Medulla oblongata (tissue), 1 donor: ENCODE data around the gene GRIP1.

Experiments used
- DNase-seq: peaks from one replicate; pipeline ENCODE4 v3.0.0-alpha.2; 2015; ENCODE audit errors: extremely low spot score

Gene GRIP1

DNA sequence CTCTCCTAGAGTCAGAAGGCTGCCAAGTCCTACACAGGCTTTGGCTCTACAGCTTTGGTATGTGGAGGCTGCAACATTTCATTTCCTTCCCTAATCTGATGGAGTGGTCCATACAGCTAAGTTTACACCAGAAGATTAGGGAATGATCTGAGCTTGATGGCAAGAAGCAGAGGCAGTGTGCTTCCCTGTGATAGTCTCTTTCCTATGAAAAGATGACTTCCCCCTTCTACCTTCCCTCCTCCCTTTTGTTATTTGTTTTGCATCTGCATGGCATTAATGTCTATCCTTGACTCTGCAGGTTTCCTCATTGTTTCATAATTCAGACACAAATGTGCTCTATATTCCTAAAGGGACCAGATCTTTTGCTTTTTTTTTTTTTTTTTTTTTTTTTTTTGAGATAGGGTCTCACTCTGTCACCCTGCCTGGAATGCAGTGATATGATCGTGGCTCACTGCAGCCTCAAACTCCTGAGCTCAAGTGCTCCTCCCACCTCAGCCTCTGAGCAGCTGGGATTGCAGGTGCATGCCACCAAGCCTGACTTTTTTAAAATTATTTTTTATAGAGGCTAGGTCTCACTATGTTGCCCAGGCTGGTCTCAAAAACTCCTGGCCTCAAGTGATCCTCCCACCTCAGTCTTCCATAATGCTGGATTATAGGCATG is 76.3 kb downstream of the GRIP1 start:
- no peak for DNase-seq

DNA sequence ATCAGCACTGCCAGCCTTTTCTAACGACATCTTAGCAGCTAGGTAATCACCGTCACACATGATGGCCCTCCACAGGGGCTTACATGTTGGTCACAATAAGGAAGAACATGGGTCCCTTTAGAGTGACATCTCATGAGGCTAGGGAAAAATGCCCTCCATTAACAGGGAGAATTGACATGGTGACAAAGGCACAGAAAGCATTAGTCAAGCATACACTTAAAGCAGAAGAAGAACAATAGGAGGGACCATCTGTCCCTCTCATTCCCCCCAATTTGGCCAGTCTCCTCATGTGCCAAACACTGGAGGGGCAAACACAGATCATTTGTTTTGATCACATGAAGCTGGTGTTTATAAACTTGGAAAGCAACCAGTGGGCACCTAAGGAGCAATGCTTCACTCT is 78.0 kb downstream of the GRIP1 start:
- DNase-seq, result no peak

DNA sequence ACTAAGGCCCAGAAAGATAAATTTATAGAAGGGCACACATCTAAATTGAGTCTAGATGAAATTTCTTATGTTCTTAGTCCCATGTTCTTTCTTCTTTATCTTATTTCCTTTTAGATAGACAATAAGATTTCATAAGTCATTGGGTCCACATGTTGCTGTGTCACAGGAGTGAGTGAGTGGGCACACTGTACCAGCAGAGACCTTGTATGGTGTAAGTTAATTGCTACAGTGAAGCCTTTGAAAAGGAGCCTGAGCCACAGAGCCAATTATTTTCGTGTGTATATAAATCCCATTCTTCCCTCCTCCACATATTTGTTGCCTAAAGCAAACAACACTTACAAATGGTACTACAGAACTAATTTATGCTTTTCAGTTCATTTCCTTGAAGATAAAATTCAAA is 79.1 kb downstream of the GRIP1 start:
- no peak for DNase-seq

DNA sequence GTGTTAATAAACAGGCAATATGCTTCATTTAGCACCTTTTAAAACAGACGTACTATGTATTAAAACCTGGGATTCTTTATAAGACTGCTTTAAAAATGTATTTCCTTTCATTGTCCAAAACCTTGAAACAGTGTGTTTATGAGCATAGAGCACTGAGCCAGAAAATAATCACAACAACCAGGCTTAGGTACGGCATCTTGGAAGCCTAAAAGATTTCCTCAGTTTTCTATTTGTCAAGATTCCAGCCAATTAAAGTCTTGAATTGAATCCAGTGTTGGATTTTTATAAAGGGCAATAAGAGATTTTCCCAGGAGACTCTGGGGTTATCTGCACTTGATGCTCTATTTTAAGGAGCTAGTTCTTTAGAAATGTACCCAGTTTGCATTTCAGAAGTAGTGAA is 80.3 kb downstream of the GRIP1 start:
- DNase-seq, result no peak

DNA sequence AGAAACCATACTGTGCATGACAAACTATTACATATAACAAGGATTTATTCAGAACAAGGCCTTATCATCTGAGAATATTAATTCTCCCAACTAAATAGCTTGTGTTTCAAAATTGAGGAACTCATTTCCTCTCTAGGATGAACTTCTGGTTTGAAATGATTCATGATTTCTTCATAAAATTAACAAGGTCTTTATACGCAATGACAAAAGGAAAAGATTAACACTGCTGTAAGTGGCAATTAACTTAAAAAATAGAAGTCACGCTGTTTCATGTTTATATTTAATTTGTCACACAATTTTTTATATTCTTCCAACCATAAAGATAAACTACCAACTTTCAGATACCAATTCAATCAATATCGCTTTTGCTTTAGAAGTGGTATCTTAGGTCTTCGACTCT is 80.8 kb downstream of the GRIP1 start:
- no peak for DNase-seq

DNA sequence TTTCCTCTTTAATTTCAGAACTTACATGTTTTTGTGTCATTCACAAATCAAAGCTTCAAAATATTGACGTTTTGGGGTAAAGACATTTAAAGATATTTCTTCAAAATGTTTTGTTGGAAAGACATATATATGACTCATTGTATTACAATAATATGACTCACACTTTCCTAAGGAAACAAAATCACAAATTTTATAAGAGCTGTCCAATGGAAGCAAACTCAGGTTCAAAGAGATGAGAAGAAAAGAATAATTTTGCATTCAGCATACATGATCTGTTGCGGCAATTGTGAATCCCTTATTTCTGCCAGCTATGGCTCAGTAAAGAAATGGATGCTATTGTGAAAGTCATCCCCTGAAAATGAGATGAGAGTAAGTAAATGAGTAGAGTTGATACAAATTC is 82.7 kb downstream of the GRIP1 start:
- no peak for DNase-seq

DNA sequence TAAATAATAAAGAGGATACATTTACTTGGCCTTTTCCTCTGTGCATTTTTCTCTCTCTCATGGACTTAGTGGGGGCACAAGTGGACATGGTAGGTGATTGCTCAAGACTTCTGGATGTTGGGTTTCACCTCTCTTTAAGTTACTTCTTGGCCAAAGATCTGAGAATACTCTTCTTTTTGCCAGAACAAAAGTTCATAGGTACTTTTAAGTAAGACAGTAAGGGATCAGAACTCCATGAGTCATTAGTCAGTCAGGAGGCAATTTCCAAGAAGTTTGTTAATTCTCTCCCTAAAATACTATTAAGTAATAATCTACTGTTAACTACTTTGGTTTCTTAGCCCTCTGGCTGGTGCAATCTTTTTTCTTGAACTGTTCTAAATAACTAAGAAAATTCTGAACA is 84.2 kb downstream of the GRIP1 start:
- no peak for DNase-seq

DNA sequence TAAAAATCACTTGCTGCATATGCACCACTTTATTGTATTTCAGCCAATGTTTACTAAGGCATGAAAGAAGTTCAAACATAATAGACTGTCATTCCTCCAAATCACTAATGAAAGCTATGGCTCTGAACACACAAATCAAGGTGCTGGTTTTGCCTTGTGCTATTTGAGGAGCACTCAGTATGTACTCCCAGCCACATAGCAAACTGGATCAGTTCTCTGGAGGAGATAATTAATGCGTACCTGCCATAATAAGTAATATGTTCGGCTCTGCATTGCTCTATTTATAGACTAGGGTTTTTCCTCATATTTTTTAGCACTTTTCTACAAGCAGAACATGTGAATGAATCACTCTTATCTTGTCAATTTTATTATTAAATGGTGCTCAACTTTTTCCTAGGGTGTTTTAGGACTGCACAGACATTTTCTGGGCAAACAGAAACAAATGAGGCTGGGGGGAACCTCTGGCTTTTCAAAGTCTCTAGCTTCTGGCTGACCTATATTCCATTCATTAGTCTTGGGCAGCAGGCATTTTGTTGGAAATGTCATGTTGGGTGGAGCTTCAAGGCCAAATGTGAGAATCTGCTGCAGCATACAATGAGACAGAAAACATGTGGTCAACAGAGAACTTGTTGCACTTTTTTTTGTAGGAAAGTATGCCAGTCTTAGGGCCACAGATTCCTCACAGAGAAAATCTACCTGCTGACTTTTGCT is 88.4 kb downstream of the GRIP1 start:
- no peak for DNase-seq

DNA sequence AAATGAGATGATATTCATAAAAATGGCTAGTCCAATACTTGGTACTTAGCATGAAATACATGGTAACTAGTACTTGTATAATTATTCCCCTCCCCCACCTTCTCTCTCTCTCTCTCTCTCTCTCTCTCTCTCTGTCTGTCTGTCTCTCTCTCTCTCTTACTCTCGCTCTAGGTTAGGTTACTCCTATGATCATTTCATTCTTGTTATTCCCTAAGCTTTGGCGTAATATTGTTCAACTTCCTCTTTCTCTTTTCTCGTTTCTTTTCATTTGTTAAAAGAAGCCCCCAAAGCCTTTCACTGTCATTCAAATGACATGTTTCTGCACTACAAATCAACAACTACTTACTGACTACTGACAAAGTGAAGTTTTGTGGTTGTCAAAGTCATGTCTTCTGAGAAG is 89.8 kb downstream of the GRIP1 start:
- DNase-seq, result no peak

DNA sequence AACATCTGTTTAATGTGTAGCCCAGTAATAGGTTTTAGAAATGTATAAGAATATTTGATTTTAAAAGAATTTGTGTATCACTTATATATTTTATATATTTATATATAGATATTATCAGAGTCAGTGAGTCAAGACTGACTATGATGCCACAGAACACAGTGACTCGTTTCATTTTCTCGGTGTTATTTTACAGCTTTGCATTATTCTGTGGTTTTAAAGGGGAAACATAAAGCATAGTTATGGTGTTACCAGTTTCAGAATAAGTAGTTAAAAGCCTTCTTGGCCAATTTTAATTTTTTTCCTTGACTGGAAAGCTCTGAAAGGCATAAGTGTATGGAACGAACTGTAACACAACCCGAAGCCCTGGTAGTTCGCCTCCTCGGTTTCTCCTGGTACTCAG is 91.0 kb downstream of the GRIP1 start:
- DNase-seq, result no peak

DNA sequence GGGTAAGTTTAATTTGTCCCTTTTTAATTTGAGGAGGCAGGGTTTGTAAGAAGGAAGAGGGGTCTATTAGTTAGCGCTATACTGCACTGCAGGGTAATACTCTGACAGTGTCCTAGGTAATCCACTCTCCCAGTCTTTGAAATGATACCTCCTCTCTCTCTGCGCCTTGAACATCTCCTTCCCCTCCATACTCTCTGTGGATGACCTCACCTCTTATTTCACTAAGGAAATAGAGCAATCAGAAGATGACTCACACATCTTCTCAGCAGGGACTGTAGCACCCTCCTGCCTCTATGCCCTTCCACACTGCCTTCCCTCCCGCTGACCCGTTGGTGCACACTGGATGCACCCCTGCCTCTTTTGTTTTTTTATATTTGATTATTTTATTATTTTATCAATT is 94.2 kb downstream of the GRIP1 start:
- DNase-seq, result no peak

DNA sequence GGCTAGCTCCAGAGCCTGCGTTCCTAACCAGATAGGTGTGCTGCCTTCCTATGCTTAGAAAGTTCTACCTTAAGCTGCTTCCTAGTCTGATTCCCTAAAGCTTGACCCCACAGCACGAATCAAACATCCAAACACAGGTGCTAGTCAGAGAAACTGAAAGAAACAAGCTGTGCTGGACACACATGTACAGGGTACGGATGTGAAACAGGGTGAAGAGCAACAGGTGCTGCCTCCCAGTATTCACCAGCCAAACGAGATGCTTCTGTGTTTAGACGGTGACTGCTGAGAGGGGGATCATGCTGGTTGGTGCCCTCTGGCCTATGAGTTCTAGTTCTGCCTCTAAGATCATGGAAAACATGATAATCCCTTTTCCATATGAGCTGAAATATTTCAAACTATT is 105.3 kb downstream of the GRIP1 start:
- no peak for DNase-seq

DNA sequence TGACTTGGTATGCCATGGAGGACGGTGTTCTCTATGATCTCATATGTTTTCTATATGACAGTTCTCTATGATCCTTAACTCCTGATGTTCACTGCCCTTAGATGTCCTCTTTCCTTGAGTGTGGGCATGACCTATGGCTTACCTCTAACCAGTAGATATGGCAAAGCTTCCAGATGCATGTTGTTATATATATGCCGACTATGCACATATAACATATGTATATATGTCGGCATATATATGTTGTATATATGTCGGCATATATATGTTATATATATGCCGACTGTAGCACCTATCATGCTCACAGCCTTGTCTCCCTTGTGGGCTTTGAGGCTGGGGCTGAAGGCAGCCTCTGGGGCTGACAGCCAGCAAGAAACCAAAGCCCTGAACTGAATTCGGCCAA is 106.0 kb downstream of the GRIP1 start:
- DNase-seq, result no peak

DNA sequence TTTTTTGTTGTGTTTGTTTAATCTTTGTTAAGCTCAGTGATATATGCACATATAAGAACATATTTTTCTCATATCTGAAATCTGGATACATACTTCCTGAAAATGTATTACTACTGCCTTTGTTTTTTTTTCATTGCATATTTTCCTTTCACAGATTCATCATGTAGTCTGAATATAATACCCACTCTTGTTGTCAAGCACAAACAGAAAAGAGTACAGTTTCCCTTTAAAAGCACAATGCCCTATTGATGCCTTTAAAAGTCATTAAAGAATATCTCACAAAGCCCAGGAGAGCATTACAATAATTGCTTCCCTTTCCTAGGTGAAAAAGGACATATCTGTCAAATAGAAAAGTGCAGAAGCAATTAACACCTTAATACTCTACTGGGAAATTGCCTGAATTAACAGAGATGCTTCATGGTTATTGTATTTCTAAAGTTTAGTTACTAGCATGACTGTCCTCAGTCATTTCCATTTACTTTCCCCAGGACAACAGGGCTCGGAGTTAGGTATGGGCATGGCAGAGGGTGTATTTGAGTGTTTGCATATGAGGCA is 107.4 kb downstream of the GRIP1 start:
- DNase-seq, result peak; percentile 35

DNA sequence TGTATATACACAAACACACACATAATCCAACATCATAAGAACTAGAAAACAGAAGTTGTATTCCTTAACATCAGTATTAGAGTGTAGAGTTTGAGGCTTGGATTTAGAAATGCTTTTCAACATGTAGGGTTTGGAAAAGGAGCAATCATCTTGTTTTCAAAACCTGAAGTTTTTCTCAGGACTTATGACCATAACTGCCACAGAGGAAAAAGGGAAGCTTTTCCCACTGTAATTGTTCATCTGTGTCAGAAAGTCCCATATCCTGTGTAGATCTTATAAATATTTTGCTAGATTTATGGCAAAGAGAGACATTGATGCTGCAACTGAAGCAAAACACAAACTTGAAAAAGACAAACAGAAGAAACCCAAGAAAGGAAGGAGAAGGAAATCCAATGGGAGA is 115.7 kb downstream of the GRIP1 start:
- DNase-seq, result no peak

DNA sequence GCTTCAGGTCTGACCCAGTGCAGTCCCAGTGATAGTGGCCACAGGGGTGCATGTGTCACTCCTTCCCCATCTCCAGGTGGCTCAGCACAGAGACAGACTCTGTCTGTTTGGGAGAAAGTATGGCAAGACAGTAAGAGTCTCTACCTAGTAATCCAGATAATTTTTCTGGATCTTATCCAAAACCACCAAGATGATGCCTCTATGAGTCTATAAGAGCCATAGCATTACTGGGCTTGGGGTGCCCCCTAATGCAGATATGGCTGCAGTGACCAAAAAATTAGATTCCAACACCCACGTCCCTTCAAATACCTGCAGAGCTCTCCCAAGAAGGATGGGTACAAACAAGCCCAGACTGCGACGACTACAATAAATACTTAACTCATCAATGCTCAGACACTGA is 123.8 kb downstream of the GRIP1 start:
- DNase-seq, result no peak

DNA sequence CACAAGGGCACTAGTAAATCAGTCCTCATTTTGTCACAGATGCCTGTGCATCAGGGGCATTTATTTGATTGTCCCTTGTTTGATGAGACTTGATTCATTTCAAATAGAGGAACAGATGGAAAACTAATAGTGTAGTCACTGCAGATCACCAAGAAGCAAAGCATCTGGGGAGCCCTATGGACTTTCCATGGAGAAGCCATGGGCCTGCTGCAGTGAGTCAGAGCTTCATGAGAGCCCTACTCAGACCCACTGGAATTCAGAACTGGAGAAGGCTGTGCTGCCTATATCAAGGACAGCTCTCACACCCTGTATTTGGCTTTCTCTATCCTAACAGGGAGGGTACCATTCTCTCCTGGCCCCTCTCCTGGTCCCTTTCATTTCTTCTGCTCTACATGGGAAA is 126.2 kb downstream of the GRIP1 start:
- DNase-seq, result no peak

DNA sequence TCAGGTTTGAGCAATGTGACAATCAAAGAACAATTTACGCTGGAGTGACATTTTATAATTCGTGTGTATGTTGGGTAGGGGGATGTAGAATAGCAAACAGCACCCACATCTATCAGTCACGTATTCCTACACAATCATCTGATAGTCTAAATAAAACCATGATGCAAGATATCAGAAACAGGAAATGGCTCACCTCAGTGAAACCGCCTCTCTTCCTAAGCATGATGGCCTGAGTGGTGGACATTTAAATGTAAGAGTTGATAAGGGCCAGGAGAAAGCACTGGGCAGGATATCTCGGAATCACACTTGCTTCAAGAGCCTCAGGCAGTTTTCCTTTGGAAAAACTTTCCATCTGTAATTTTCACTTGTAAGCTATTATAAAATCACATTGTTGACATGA is 128.2 kb downstream of the GRIP1 start:
- no peak for DNase-seq

DNA sequence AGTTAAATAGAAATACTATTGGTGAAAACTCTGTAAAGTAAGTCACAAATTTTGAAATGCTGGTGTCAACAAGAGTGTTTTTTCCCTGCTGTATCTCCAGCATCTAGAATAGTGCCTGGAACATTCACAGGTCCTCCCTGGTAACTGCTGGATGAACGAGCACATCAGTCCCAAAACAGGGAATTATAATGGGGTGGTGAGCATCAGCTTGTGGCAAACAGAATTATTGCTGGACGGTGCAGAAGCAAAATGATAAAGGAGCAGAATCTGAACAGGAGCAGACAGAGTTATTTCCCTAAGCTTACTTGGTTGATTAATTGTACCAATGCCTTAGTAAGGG is 129.9 kb downstream of the GRIP1 start:
- no peak for DNase-seq

DNA sequence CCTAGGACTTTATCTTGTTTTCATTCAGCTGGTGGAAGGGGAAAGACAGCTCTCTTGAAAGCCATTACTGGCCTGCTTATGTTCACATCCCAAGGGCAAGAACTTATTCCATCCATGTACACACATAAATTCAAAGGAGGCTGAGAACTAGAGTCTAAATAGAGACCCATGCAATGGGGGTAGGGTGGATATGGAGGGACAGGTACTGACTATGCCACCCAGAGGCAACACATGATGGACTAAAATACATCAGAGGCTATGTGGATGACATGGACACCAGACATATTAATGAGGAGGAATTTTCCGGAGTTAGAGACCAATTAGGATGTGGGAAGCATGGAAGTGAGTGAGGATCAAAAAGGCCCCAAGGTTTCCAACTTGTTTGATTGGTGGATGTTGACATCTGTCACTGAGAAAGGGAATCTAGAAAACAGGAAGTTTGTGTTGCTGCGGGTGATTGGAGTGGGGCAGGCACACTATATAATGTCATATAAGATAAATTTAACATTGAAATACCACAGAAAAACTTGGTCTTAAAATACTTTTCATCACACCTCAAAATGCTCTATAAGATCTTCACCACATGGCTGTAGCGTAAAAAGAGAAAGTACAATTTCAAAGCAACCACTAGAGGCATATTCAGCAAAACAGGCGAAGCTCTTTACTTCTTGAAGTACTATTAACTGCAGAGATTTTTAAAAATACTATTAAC is 130.4 kb downstream of the GRIP1 start:
- peak; percentile 25 for DNase-seq

DNA sequence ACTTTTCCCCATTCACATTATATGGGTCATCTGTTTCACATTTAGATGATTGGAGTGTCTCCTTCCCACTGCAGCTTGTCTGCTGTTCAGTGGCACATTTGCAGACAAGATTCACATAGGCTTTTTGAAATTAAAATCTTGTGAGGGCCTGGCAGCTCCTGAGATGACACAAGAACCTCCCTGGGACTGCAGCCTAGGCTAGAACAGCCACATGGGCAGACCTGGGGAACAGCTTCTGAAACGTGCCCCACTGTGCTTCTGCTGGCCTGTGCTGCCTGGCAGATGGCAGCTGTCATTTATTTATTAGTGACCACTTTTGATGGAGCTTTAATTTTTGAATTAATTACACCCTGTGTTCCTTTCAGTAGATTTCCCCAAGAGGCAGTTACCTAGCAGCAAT is 137.4 kb downstream of the GRIP1 start:
- DNase-seq, result no peak

DNA sequence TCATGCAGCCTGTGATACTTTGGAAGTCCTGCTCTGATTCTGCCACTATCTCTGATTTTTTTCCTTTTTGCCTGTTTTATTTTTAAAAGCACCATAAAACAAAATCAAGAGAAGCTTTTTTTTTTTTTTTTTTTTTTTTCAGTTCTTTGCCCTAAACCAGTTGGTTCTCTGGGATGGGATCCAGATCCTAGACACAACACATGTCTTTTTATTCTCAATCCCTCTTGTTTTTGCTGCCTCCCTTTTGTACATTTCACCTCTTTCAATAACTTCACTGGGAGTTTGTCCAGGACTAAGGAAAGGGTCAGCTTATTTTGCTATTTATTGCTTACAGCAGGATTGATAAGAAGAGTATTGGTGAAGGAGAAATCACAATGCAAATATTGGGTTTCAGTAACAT is 139.4 kb downstream of the GRIP1 start:
- peak; percentile 69 for DNase-seq

DNA sequence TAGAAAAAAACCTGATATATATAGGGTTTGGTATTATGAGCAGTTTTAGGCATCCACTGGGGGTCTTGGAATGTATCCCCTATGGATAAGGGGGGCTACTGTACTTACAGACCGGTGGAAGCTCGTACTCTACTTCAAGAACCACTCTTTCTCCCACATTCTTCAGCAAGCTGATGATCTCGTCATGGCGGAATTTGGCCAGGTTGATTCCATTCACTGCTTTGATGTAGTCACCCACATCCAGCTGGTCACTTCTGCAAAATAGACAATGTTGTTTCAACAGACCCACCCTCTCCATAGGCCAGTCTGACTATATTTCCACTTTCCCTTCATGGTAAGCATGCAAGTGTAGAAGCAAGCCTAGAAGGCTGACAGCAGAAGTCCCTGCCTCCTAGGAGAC is 139.9 kb downstream of the GRIP1 start:
- no peak for DNase-seq
